22Rv1 (cell line): Measurements from ENCODE around the gene MRAS.

Experiments
- CTCF ChIP-seq: fragments of 450-650 bp; IDR thresholded peaks from 2 replicates; pipeline ENCODE4 v1.5.1; 2017; ENCODE audit warnings: mild to moderate bottlenecking
- ZFX ChIP-seq: fragments of 450-650 bp; IDR thresholded peaks from 2 replicates; pipeline ENCODE4 v1.6.1; 2017; ENCODE audit warnings: antibody characterized with exemption, borderline replicate concordance

- no peak for TF ChIP-seq CTCF
- no peak for TF ChIP-seq ZFX
Measured at GRCh38 chr3:138370321-138370720, 21.9 kb downstream of the MRAS start.
